HCT116 (cell line): ENCODE data around the gene MCC. TPM values are rescaled to one million over a fixed set of nuclear protein-coding genes. Genes with fewer than 3 reads are reported as not detected.

Source experiments
- ATAC-seq: fragments of 200-7000 bp; cut with Tn5 transposase; 2 replicates; pipeline ENCODE4 v1.9.1; 2020; ENCODE audit warnings: mild to moderate bottlenecking, moderate library complexity
- BruUV-seq: library from RNA; stranded (reverse); fragments of 400-500 nt; replicated peaks from 2 replicates; lab custom pipeline; 2021; lab: Mats Ljungman, UMichigan
- CTCF ChIA-PET: fragments of 300-600 bp; sonication (Branson Sonifier 250); formaldehyde crosslinking; loops from one replicate; lab custom pipeline; 2021; ENCODE audit warnings: antibody characterized with exemption; lab: Charles Lee
- POLR2A ChIA-PET: fragments of 300-600, 350-600 bp; sonication (Branson Sonifier 250); formaldehyde crosslinking; loops from one replicate; lab custom pipeline; 2021; ENCODE audit warnings: antibody characterized with exemption; lab: Charles Lee
- RAD21 ChIA-PET, 2 experiments: fragments of 300-600 bp; sonication (Branson Sonifier 250); formaldehyde crosslinking; loops; one replicate each; lab custom pipeline; 2023; ENCODE audit warnings: low total read pairs in 2 of 2; ENCODE audit not compliant: uncharacterized antibody in 2 of 2, unreplicated experiment in 2 of 2, low non-redundant PET in 1 of 2; lab: Charles Lee
- DNase-seq: peaks from one replicate; pipeline ENCODE4 v3.0.0-alpha.2; 2010; ENCODE audit warnings: low read depth, low spot score
- H2AFZ ChIP-seq: fragments of 200-600 bp; shearing (Covaris generic), sonication (generic); 2 replicates; pipeline ENCODE4 v1.6.1; 2017; ENCODE audit warnings: low read depth, mixed run types, mixed read lengths, antibody characterized with exemption, low read length; ENCODE audit not compliant: poor library complexity, severe bottlenecking
- H3K27ac ChIP-seq: 2 replicates; pipeline ENCODE4 v1.5.1; 2012; ENCODE audit warnings: low read depth, low read length
- H3K27me3 ChIP-seq: fragments of 200-600 bp; sonication (generic); 2 replicates; pipeline ENCODE4 v1.6.1; 2016; ENCODE audit warnings: mixed run types, low read length, mixed read lengths; ENCODE audit not compliant: insufficient read depth
- H3K36me3 ChIP-seq, 2 experiments: fragments of 200-500 bp in 1 of 2; fragments of 200-600 bp in 1 of 2; sonication (Bioruptor generic) in 1 of 2; sonication (generic) in 1 of 2; 2 replicates each; pipeline versions ENCODE4 v1.5.1 to v1.6.1; 2014 to 2016; ENCODE audit warnings: low read length in 2 of 2, inconsistent platforms in 1 of 2, mixed read lengths in 1 of 2, mixed run types in 1 of 2; ENCODE audit not compliant: insufficient read depth in 2 of 2, control insufficient read depth in 1 of 2
- H3K4me1 ChIP-seq, 2 experiments: fragments of 200-600 bp in 1 of 2; sonication (generic) in 1 of 2; 2 replicates each; pipeline versions ENCODE4 v1.5.1 to v1.6.1; 2012 to 2017; ENCODE audit warnings: low read length in 2 of 2, inconsistent platforms in 1 of 2, mild to moderate bottlenecking in 1 of 2, mixed read lengths in 1 of 2, mixed run types in 1 of 2, moderate library complexity in 1 of 2; ENCODE audit not compliant: insufficient read depth in 2 of 2, control insufficient read depth in 1 of 2
- H3K4me2 ChIP-seq: fragments of 200-600 bp; sonication (generic); 2 replicates; pipeline ENCODE4 v1.6.1; 2017; ENCODE audit warnings: mixed run types, low read length, mixed read lengths
- H3K4me3 ChIP-seq, 2 experiments: fragments of 200-600 bp in 1 of 2; sonication (generic) in 1 of 2; replicated peaks in 1 of 2; 2 replicates each; pipeline ENCODE4 v1.5.1; 2011 to 2016; ENCODE audit warnings: low read length in 2 of 2, control low read depth in 1 of 2, low read depth in 1 of 2, mild to moderate bottlenecking in 1 of 2, mixed read lengths in 1 of 2, mixed run types in 1 of 2
- H3K79me2 ChIP-seq: fragments of 200-600 bp; sonication (generic); 2 replicates; pipeline ENCODE4 v1.6.1; 2017; ENCODE audit warnings: mild to moderate bottlenecking, mixed run types, low read length, moderate library complexity, mixed read lengths; ENCODE audit not compliant: insufficient read depth
- H3K9ac ChIP-seq: fragments of 200-600 bp; sonication (generic); 2 replicates; pipeline ENCODE4 v1.6.1; 2016; ENCODE audit warnings: low read length, mixed read lengths
- H3K9me2 ChIP-seq: fragments of 200-600 bp; sonication (generic), shearing (Covaris generic); 2 replicates; pipeline ENCODE4 v1.6.1; 2017; ENCODE audit warnings: mixed run types, mild to moderate bottlenecking, moderate library complexity; ENCODE audit not compliant: insufficient read depth
- H3K9me3 ChIP-seq, 2 experiments: fragments of 200-500 bp in 1 of 2; fragments of 200-600 bp in 1 of 2; sonication (Bioruptor generic) in 1 of 2; sonication (generic) in 1 of 2; 2 replicates each; pipeline ENCODE4 v1.6.1; 2014 to 2017; ENCODE audit warnings: low read length in 2 of 2, mixed read lengths in 2 of 2, inconsistent platforms in 1 of 2, low read depth in 1 of 2, mild to moderate bottlenecking in 1 of 2, mixed run types in 1 of 2, moderate library complexity in 1 of 2; ENCODE audit not compliant: control insufficient read depth in 1 of 2, insufficient read depth in 1 of 2
- H4K20me1 ChIP-seq: fragments of 200-600 bp; sonication (generic), shearing (Covaris generic); 2 replicates; pipeline ENCODE4 v1.6.1; 2017; ENCODE audit warnings: mixed run types, mild to moderate bottlenecking, moderate library complexity; ENCODE audit not compliant: insufficient read depth
- CBX3 ChIP-seq: IDR thresholded peaks from 2 replicates; pipeline ENCODE4 v1.6.1; 2012; ENCODE audit warnings: low read depth
- CEBPB ChIP-seq: IDR thresholded peaks from 2 replicates; pipeline ENCODE4 v1.6.1; 2012; ENCODE audit warnings: low read depth
- EGR1 ChIP-seq: IDR thresholded peaks from 2 replicates; pipeline ENCODE4 v1.6.1; 2012; ENCODE audit warnings: low read depth
- ELF1 ChIP-seq: IDR thresholded peaks from 2 replicates; pipeline ENCODE4 v1.6.1; 2012; ENCODE audit warnings: low read depth, borderline replicate concordance
- EZH2 ChIP-seq: fragments of 200-600 bp; sonication (generic); IDR thresholded peaks from 2 replicates; pipeline ENCODE4 v1.6.1; 2017; ENCODE audit warnings: antibody characterized with exemption, mixed run types
- POLR2A ChIP-seq: IDR thresholded peaks from 2 replicates; pipeline ENCODE4 v1.7.0; 2011; ENCODE audit warnings: borderline replicate concordance; ENCODE audit not compliant: insufficient read depth, insufficient read length; ENCODE audit errors: extremely low read depth
- POLR2AphosphoS5 ChIP-seq: IDR thresholded peaks from 2 replicates; pipeline ENCODE4 v1.6.1; 2011; ENCODE audit warnings: mild to moderate bottlenecking, low read depth, low read length, moderate library complexity
- RAD21 ChIP-seq: IDR thresholded peaks from 2 replicates; pipeline ENCODE4 v1.6.1; 2012; ENCODE audit warnings: low read depth, mild to moderate bottlenecking
- SIN3A ChIP-seq: IDR thresholded peaks from 2 replicates; pipeline ENCODE4 v1.6.1; 2012; ENCODE audit warnings: low read depth
- SP1 ChIP-seq: IDR thresholded peaks from 2 replicates; pipeline ENCODE4 v1.6.1; 2012; ENCODE audit warnings: low read depth
- SRF ChIP-seq: IDR thresholded peaks from 2 replicates; pipeline ENCODE4 v1.6.1; 2012; ENCODE audit warnings: low read depth
- YY1 ChIP-seq: IDR thresholded peaks from 2 replicates; pipeline ENCODE4 v1.6.1; 2011; ENCODE audit warnings: low read length, low read depth, moderate library complexity, mild to moderate bottlenecking; ENCODE audit not compliant: insufficient replicate concordance; ENCODE audit errors: extremely low read depth
- intact Hi-C: fragments of 100-400 bp; cut with micrococcal nuclease; formaldehyde crosslinking; loops from 2 replicates; pipeline ENCODE4 v1.10.0; 2022
- total RNA-seq: library from RNA; stranded (reverse); gene quantifications from one replicate; pipeline ENCODE4 v1.2.1, GENCODE V29; 2021; ENCODE audit not compliant: unreplicated experiment
- TF ChIP-seq, protein P1 (sequence below): IDR thresholded peaks from 2 replicates; pipeline ENCODE4 v1.6.1; 2012
- TF ChIP-seq, protein P2 (sequence below): IDR thresholded peaks from 2 replicates; pipeline ENCODE4 v1.6.1; 2012; ENCODE audit warnings: low read depth
- TF ChIP-seq, protein P3 (sequence below): IDR thresholded peaks from 2 replicates; pipeline ENCODE4 v1.6.1; 2011; ENCODE audit warnings: mild to moderate bottlenecking, low read length, moderate library complexity; ENCODE audit not compliant: insufficient replicate concordance; ENCODE audit errors: extremely low read depth

Gene MCC
- total RNA-seq, 1 experiment from 2014 or later = 20.1 TPM

DNA sequence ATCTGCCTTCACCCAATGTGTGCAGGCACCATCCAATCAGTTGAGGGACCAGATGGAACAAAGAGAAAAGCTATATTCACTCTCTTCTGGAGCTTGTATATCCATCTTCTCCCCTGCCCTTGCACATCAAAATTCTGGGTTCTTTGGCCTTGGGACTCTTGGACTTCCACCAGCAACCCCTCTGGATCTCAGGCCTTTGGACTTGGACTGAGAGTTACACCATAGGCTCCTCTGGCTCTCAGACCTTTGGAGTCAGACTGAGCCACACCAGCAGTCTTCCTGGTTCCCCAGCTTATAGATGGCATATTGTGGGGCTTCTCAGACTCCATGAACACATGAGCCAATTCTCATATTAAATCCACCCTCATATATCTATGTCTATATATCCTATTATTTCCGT lies 126.6 kb downstream of the MCC start:
- POLR2A ChIA-PET = no interaction called here
- ATAC-seq = no peak
- no peaks in the 10 kb centered on the region for H3K9me3 ChIP-seq
- no TSS peak for BruUV-seq
- no peak overlapping the region for H3K9ac ChIP-seq
- H3K4me3 ChIP-seq = no peak overlapping the region
- H3K27me3 ChIP-seq = no peaks in the 10 kb centered on the region
- no peak overlapping the region for H3K4me2 ChIP-seq
- H2AFZ ChIP-seq = no peak overlapping the region
- DNase-seq = no peak
- intact Hi-C loops = loop anchor here (10.0 kb wide), 1 partner anchor 63 kb away; no protein-coding TSS in a partner anchor
- H3K9me2 ChIP-seq = peaks cover 6% of the 10 kb centered on the region; the same call in 1 of the 2 replicates
- H3K36me3 ChIP-seq = no peaks in the 10 kb centered on the region
- CTCF ChIA-PET = no interaction called here
- RAD21 ChIA-PET = no interaction called here
- no peaks in the 10 kb centered on the region for H4K20me1 ChIP-seq
- no peak overlapping the region for H3K27ac ChIP-seq
- TF ChIP-seq CBX3 (no peak), SRF (no peak), EZH2 (no peak), SP1 (no peak), POLR2A (no peak), POLR2AphosphoS5 (no peak), CEBPB (no peak), RAD21 (no peak), EGR1 (no peak), ELF1 (no peak), SIN3A (no peak), YY1 (no peak)
- TF ChIP-seq, protein P1, sequence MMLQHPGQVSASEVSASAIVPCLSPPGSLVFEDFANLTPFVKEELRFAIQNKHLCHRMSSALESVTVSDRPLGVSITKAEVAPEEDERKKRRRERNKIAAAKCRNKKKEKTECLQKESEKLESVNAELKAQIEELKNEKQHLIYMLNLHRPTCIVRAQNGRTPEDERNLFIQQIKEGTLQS = no peak
- TF ChIP-seq, protein P2, sequence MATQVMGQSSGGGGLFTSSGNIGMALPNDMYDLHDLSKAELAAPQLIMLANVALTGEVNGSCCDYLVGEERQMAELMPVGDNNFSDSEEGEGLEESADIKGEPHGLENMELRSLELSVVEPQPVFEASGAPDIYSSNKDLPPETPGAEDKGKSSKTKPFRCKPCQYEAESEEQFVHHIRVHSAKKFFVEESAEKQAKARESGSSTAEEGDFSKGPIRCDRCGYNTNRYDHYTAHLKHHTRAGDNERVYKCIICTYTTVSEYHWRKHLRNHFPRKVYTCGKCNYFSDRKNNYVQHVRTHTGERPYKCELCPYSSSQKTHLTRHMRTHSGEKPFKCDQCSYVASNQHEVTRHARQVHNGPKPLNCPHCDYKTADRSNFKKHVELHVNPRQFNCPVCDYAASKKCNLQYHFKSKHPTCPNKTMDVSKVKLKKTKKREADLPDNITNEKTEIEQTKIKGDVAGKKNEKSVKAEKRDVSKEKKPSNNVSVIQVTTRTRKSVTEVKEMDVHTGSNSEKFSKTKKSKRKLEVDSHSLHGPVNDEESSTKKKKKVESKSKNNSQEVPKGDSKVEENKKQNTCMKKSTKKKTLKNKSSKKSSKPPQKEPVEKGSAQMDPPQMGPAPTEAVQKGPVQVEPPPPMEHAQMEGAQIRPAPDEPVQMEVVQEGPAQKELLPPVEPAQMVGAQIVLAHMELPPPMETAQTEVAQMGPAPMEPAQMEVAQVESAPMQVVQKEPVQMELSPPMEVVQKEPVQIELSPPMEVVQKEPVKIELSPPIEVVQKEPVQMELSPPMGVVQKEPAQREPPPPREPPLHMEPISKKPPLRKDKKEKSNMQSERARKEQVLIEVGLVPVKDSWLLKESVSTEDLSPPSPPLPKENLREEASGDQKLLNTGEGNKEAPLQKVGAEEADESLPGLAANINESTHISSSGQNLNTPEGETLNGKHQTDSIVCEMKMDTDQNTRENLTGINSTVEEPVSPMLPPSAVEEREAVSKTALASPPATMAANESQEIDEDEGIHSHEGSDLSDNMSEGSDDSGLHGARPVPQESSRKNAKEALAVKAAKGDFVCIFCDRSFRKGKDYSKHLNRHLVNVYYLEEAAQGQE = no peak
- TF ChIP-seq, protein P3, sequence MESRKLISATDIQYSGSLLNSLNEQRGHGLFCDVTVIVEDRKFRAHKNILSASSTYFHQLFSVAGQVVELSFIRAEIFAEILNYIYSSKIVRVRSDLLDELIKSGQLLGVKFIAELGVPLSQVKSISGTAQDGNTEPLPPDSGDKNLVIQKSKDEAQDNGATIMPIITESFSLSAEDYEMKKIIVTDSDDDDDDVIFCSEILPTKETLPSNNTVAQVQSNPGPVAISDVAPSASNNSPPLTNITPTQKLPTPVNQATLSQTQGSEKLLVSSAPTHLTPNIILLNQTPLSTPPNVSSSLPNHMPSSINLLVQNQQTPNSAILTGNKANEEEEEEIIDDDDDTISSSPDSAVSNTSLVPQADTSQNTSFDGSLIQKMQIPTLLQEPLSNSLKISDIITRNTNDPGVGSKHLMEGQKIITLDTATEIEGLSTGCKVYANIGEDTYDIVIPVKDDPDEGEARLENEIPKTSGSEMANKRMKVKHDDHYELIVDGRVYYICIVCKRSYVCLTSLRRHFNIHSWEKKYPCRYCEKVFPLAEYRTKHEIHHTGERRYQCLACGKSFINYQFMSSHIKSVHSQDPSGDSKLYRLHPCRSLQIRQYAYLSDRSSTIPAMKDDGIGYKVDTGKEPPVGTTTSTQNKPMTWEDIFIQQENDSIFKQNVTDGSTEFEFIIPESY = no peak
- TF ChIP-seq, all 23 proteins: peak for 0
- H3K4me1 ChIP-seq = no peaks in the 10 kb centered on the region
- H3K79me2 ChIP-seq = no peaks in the 10 kb centered on the region
